ENCODE measurements around the gene CRACDL.
"Not testable (repeated sequence)": the region's sequence is repeated elsewhere in the genome, so short reads cannot be mapped to it uniquely, and the experiment has no call there.

The CRACDL gene

DNA sequence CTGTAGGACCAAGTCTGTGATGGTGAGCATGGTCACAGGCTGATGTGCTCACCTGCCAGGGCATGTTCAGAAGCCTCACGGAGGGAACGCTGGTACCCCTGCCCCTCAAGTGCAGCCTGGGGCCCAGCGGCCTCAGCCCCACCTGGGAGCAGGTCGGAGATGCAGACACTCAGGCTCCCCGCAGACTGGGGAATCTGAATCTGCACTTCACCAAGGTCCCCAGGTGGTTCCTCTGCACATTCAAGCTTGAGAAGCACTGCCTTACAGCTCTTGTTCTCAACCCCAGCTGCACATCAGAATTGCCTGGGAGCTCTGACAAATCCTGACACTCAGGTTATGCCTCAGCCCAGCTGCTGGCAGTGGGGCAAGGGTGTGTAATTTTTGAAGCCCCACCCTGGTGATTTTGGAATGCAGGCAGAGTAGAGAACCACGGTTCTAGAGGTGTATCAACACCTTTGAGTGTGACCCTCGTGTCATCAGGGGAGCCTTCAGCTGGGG is 54.8 kb downstream of the CRACDL start:
- TF ChIP-seq SPI1 (IDR thresholded peaks at IDR 0.05; ENCODE audit: low read depth, low read length): no peak
- no peak for FAIRE-seq
- DNase-seq (ENCODE audit: insufficient read length, low spot score): no peak

- DNase-seq (ENCODE audit: insufficient read length, low spot score) (no peak), FAIRE-seq (no peak)
- TF ChIP-seq SPI1 (IDR thresholded peaks at IDR 0.05; ENCODE audit: low read depth, low read length) (no peak), POLR2A (IDR thresholded peaks at IDR 0.05; ENCODE audit: low read depth, low read length) (no peak), TAF1 (IDR thresholded peaks at IDR 0.05; ENCODE audit: low read depth, low read length) (no peak), POLR2AphosphoS5 (IDR thresholded peaks at IDR 0.05; ENCODE audit: low read depth, low read length) (no peak), POU2F2 (IDR thresholded peaks at IDR 0.05; ENCODE audit: low read depth, low read length) (no peak), PAX5 (IDR thresholded peaks at IDR 0.05; ENCODE audit: insufficient read depth, low read length, severe bottlenecking) (no peak)
Observed at GRCh38 chr2:98880266-98881152, 55.5 kb downstream of the CRACDL start.

DNA sequence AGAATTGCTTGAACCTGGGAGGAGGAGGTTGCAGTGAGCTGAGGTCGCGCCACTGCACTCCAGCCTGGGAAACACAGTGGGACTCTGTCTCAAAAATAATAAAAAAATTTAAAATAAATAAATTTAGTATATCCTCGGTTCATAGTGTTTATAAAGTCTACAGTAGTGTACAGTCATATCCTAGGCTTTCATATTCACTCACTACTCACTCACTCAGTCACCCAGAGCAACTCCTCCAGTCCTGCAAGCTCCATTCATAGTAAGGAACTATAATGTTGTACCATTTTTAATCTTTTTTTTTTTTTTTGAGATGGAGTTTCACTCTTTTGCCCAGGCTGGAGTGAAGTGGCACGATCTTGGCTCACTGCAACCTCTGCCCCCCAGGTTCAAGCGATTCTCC is 58.4 kb downstream of the CRACDL start:
- not testable (repeated sequence) for FAIRE-seq; DNase-seq (ENCODE audit: insufficient read length, low spot score)

- FAIRE-seq (no peak), DNase-seq (ENCODE audit: insufficient read length, low spot score) (no peak)
- TF ChIP-seq POLR2A (IDR thresholded peaks at IDR 0.05; ENCODE audit: low read depth, low read length) (no peak), POLR2AphosphoS5 (IDR thresholded peaks at IDR 0.05; ENCODE audit: low read depth, low read length) (no peak), SPI1 (IDR thresholded peaks at IDR 0.05; ENCODE audit: low read depth, low read length) (no peak), TAF1 (IDR thresholded peaks at IDR 0.05; ENCODE audit: low read depth, low read length) (no peak), PAX5 (IDR thresholded peaks at IDR 0.05; ENCODE audit: insufficient read depth, low read length, severe bottlenecking) (no peak), POU2F2 (IDR thresholded peaks at IDR 0.05; ENCODE audit: low read depth, low read length) (no peak)
Observed at GRCh38 chr2:98876741-98877140, 59.3 kb downstream of the CRACDL start.

- FAIRE-seq: no peak
- TF ChIP-seq SPI1 (IDR thresholded peaks at IDR 0.05; ENCODE audit: low read depth, low read length) (no peak), POLR2A (IDR thresholded peaks at IDR 0.05; ENCODE audit: low read depth, low read length) (no peak), PAX5 (IDR thresholded peaks at IDR 0.05; ENCODE audit: insufficient read depth, low read length, severe bottlenecking) (no peak), POLR2AphosphoS5 (IDR thresholded peaks at IDR 0.05; ENCODE audit: low read depth, low read length) (no peak), POU2F2 (IDR thresholded peaks at IDR 0.05; ENCODE audit: low read depth, low read length) (no peak), TAF1 (IDR thresholded peaks at IDR 0.05; ENCODE audit: low read depth, low read length) (no peak)
- DNase-seq (ENCODE audit: insufficient read length, low spot score): no peak
Observed at GRCh38 chr2:98875746-98876145, 60.3 kb downstream of the CRACDL start.

- TF ChIP-seq POLR2AphosphoS5 (IDR thresholded peaks at IDR 0.05; ENCODE audit: low read depth, low read length) (no peak), POU2F2 (IDR thresholded peaks at IDR 0.05; ENCODE audit: low read depth, low read length) (no peak), POLR2A (IDR thresholded peaks at IDR 0.05; ENCODE audit: low read depth, low read length) (no peak), PAX5 (IDR thresholded peaks at IDR 0.05; ENCODE audit: insufficient read depth, low read length, severe bottlenecking) (no peak), TAF1 (IDR thresholded peaks at IDR 0.05; ENCODE audit: low read depth, low read length) (no peak), SPI1 (IDR thresholded peaks at IDR 0.05; ENCODE audit: low read depth, low read length) (no peak)
- FAIRE-seq (no peak), DNase-seq (ENCODE audit: insufficient read length, low spot score) (no peak)
Observed at GRCh38 chr2:98875081-98875728, 60.8 kb downstream of the CRACDL start.

GRCh38 chr2:98874186-98874689 is 61.8 kb downstream of the CRACDL start:
- no peak for FAIRE-seq
- no peak for DNase-seq (ENCODE audit: insufficient read length, low spot score)

DNA sequence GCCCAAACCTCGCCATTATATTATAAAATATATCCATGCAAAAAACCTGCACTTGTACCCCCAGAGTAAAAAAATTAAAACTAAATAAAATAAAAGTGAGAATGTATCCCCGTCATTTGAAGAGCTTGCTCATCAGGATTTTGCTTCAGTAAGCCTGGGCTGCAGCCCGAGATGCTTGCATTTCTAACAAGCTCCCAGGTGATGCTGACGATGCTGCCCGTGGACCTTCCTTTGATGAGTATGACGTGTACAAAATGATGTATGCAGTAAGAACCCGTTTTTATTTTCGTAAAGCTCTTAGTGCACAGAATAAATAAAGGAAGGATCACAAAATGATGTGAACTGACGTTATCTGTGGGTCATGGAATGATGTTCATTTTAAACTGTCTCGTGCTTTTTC is 63.5 kb downstream of the CRACDL start:
- FAIRE-seq (no peak), DNase-seq (ENCODE audit: insufficient read length, low spot score) (no peak)
- TF ChIP-seq POLR2A (IDR thresholded peaks at IDR 0.05; ENCODE audit: low read depth, low read length) (no peak), SPI1 (IDR thresholded peaks at IDR 0.05; ENCODE audit: low read depth, low read length) (no peak), POLR2AphosphoS5 (IDR thresholded peaks at IDR 0.05; ENCODE audit: low read depth, low read length) (no peak), PAX5 (IDR thresholded peaks at IDR 0.05; ENCODE audit: insufficient read depth, low read length, severe bottlenecking) (no peak), TAF1 (IDR thresholded peaks at IDR 0.05; ENCODE audit: low read depth, low read length) (no peak), POU2F2 (IDR thresholded peaks at IDR 0.05; ENCODE audit: low read depth, low read length) (no peak)

More at GRCh38 chr2:98874186-98874689, 61.8 kb downstream of the CRACDL start:
- TF ChIP-seq TAF1 (IDR thresholded peaks at IDR 0.05; ENCODE audit: low read depth, low read length): no peak
- TF ChIP-seq SPI1 (IDR thresholded peaks at IDR 0.05; ENCODE audit: low read depth, low read length): no peak
- no peak for TF ChIP-seq PAX5 (IDR thresholded peaks at IDR 0.05; ENCODE audit: insufficient read depth, low read length, severe bottlenecking)
- TF ChIP-seq POLR2A (IDR thresholded peaks at IDR 0.05; ENCODE audit: low read depth, low read length): no peak
- TF ChIP-seq POLR2AphosphoS5 (IDR thresholded peaks at IDR 0.05; ENCODE audit: low read depth, low read length): no peak
- no peak for TF ChIP-seq POU2F2 (IDR thresholded peaks at IDR 0.05; ENCODE audit: low read depth, low read length)

DNA sequence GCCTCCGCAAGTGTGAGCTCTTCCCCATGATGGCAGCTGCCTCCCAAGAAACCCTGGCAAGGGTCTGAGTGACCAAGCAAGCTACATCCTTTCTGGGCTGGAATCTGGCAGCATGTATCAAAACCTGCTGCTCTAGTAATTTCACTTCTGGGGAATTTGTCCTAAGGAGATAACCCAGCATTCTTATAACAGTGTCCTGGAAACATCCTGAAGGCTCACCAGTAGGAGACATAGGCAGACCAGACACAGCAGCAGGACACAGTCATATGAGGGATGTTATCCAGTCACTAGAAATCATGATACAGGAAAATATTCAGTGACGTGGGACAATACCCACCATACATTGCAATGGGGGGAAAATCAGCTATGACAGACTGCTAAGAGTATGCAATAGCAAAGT is 64.5 kb downstream of the CRACDL start:
- DNase-seq (ENCODE audit: insufficient read length, low spot score): no peak
- TF ChIP-seq TAF1 (IDR thresholded peaks at IDR 0.05; ENCODE audit: low read depth, low read length): no peak
- TF ChIP-seq POLR2AphosphoS5 (IDR thresholded peaks at IDR 0.05; ENCODE audit: low read depth, low read length): no peak
- no peak for TF ChIP-seq PAX5 (IDR thresholded peaks at IDR 0.05; ENCODE audit: insufficient read depth, low read length, severe bottlenecking)
- TF ChIP-seq POLR2A (IDR thresholded peaks at IDR 0.05; ENCODE audit: low read depth, low read length): no peak
- TF ChIP-seq SPI1 (IDR thresholded peaks at IDR 0.05; ENCODE audit: low read depth, low read length): no peak
- no peak for TF ChIP-seq POU2F2 (IDR thresholded peaks at IDR 0.05; ENCODE audit: low read depth, low read length)

More for the DNA sequence above, 64.5 kb downstream of the CRACDL start:
- FAIRE-seq: no peak
